H1 (cell line): Measurements from ENCODE around the gene TLCD3A.
A peak's percentile ranks its signal among the peaks of the same experiment; 100 is the strongest.

Experiments
- CTCF ChIP-seq, 3 experiments: IDR thresholded peaks; 1 replicate in 2 of 3; 2 replicates in 1 of 3; pipeline versions ENCODE4 v1.5.1 to v1.6.1; 2011; ENCODE audit warnings: low read length in 3 of 3, mild to moderate bottlenecking in 3 of 3, inconsistent platforms in 2 of 3, low read depth in 1 of 3, moderate library complexity in 1 of 3; ENCODE audit not compliant: insufficient read depth in 1 of 3; ENCODE audit errors: control extremely low read depth in 1 of 3
- EGR1 ChIP-seq: IDR thresholded peaks from 2 replicates; pipeline ENCODE4 v1.6.1; 2011; ENCODE audit warnings: low read depth, low read length, borderline replicate concordance
- EP300 ChIP-seq, 2 experiments: IDR thresholded peaks; 1 replicate in 1 of 2; 2 replicates in 1 of 2; pipeline ENCODE4 v1.6.1; 2011 to 2012; ENCODE audit warnings: low read depth in 2 of 2, low read length in 2 of 2, mild to moderate bottlenecking in 2 of 2, borderline replicate concordance in 1 of 2, inconsistent platforms in 1 of 2, moderate library complexity in 1 of 2
- POLR2A ChIP-seq, 2 experiments: IDR thresholded peaks; 1 replicate in 1 of 2; 2 replicates in 1 of 2; pipeline ENCODE4 v1.6.1; 2011; ENCODE audit warnings: low read depth in 2 of 2, low read length in 2 of 2, mild to moderate bottlenecking in 2 of 2; ENCODE audit errors: control extremely low read depth in 1 of 2
- POLR2AphosphoS5 ChIP-seq: IDR thresholded peaks from 2 replicates; pipeline ENCODE4 v1.6.1; 2011; ENCODE audit warnings: low read depth, low read length
- SRF ChIP-seq: IDR thresholded peaks from 2 replicates; pipeline ENCODE4 v1.6.1; 2011; ENCODE audit warnings: mild to moderate bottlenecking, low read depth, low read length, moderate library complexity
- TF ChIP-seq, protein P1 (sequence below): IDR thresholded peaks from 2 replicates; pipeline ENCODE4 v1.6.1; 2012; ENCODE audit warnings: inconsistent platforms

DNA sequence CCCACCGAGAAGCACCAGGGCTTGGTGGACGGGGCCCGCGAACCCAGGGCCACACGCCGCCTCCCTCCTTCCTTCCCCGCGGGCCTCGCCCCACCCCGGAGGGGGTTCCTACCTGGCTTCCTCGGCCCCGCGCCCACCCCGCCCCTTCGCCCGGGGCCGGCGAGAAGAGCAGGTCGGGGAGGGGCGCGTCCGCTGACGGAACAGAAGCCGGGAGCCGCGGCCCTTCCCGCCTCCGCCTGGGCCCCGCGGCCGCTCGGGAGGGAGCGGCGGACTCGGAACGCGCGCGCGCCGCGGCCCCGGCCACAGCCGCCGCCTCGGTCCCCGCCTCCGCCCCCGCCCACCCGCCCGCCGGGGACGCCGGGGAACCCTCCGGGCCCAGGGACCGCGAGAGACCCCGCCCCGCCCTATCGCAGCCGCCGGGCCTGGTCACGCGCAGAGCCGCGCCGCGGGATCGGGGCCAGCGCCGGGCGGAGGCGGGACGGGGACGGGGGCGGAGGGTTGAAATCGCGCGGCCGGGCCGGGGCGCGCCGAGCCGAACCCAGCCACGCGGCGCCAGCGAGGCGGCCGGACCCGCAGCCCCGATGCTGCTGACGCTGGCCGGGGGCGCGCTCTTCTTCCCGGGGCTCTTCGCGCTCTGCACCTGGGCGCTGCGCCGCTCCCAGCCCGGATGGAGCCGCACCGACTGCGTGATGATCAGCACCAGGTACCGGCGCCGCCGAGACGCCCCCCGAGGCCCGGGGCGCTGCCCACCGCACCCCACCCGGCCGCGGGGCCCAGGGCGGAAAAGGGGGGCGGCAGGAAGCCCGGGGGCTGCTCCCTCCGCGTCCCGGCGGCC lies at the start of gene TLCD3A:
- TF ChIP-seq CTCF (IDR thresholded peaks at IDR 0.05; ENCODE audit: control extremely low read depth in 1 of 3, insufficient read depth in 1 of 3, low read depth in 1 of 3, low read length in 3 of 3) (no peak), POLR2AphosphoS5 (peak; percentile 33; the same call in 1 of the 2 replicates), SRF (no peak), EGR1 (no peak), EP300 (IDR thresholded peaks at IDR 0.05; ENCODE audit: borderline replicate concordance in 1 of 2, low read depth in 2 of 2, low read length in 2 of 2) (no peak), POLR2A (IDR thresholded peaks at IDR 0.05; ENCODE audit: control extremely low read depth in 1 of 2, low read depth in 2 of 2, low read length in 2 of 2) (peak; percentile 29 to 62; a peak in 2 of 3 replicates)
- TF ChIP-seq, protein P1, sequence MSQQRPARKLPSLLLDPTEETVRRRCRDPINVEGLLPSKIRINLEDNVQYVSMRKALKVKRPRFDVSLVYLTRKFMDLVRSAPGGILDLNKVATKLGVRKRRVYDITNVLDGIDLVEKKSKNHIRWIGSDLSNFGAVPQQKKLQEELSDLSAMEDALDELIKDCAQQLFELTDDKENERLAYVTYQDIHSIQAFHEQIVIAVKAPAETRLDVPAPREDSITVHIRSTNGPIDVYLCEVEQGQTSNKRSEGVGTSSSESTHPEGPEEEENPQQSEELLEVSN, result no peak
